ENCODE data around the gene NCK2. TPM values are rescaled to one million over a fixed set of nuclear protein-coding genes. Genes with fewer than 3 reads are reported as not detected.

NCK2 gene
- total RNA-seq, 4 donors from 2014 or later = 14.7 to 47.5 (median 29.3) TPM

- Histone ChIP-seq H3K27me3 (no peaks in the 10 kb centered on the region), H3K36me3 (no peaks in the 10 kb centered on the region), H3K4me3 (no peak overlapping the region), H3K4me1 (peaks cover 0 to 3% of the 10 kb centered on the region in 2 donors), H3K27ac (no peak overlapping the region), H3K9me3 (no peaks in the 10 kb centered on the region)
- DNase-seq = no peak
- TF ChIP-seq POLR2A (IDR thresholded peaks at IDR 0.05) = no peak
- TF ChIP-seq CTCF (IDR thresholded peaks at IDR 0.05) = no peak
- intact Hi-C loops (cut with DNase I; ENCODE audit: low total_unique reads) = loop anchor here (10.0 kb wide), 1 partner anchor 454 kb away; the partner anchor contains the start of gene UXS1
These were observed 3.5 kb upstream of the NCK2 start for GRCh38 chr2:105741174-105741573.

- no peak overlapping the region for H3K27ac ChIP-seq
- no peaks in the 10 kb centered on the region for H3K36me3 ChIP-seq
- H3K9me3 ChIP-seq = no peaks in the 10 kb centered on the region
- intact Hi-C loops (cut with DNase I; ENCODE audit: low total_unique reads) = loop anchor here (10.0 kb wide), 1 partner anchor 453 kb away; the partner anchor contains the start of gene UXS1
- TF ChIP-seq CTCF (IDR thresholded peaks at IDR 0.05) (no peak), POLR2A (IDR thresholded peaks at IDR 0.05) (no peak)
- peaks cover 0 to 8% of the 10 kb centered on the region in 2 donors for H3K4me1 ChIP-seq
- DNase-seq = no peak
- no peak overlapping the region for H3K4me3 ChIP-seq
- H3K27me3 ChIP-seq = no peaks in the 10 kb centered on the region
These were observed 3.1 kb upstream of the NCK2 start for GRCh38 chr2:105741617-105742016.

GRCh38 chr2:105744091-105744908 is 412 bp upstream of the NCK2 start:
- DNase-seq = peak; percentile 43 to 52
- no peaks in the 10 kb centered on the region for H3K36me3 ChIP-seq
- H3K4me1 ChIP-seq = peaks cover 0 to 8% of the 10 kb centered on the region in 2 donors
- H3K4me3 ChIP-seq = peak overlapping the region; percentile 60 to 78
- no peaks in the 10 kb centered on the region for H3K9me3 ChIP-seq
- TF ChIP-seq POLR2A (IDR thresholded peaks at IDR 0.05) = peak; percentile 18 to 52
- no peak for TF ChIP-seq CTCF (IDR thresholded peaks at IDR 0.05)
- intact Hi-C loops (cut with DNase I; ENCODE audit: low total_unique reads) = loop anchor here (10.0 kb wide), 1 partner anchor 451 kb away; the partner anchor contains the start of gene UXS1
- no peaks in the 10 kb centered on the region for H3K27me3 ChIP-seq
- H3K27ac ChIP-seq = peak overlapping the region; percentile 92 to 94

GRCh38 chr2:105746177-105747080 is 1.7 kb downstream of the NCK2 start:
- DNase-seq = peak; percentile 27 to 39
- peak overlapping the region in 1 of 2 donors; percentile 94 for H3K27ac ChIP-seq
- peak overlapping the region; percentile 65 to 95 for H3K4me3 ChIP-seq
- peaks cover 0 to 8% of the 10 kb centered on the region in 2 donors for H3K4me1 ChIP-seq
- intact Hi-C loops (cut with DNase I; ENCODE audit: low total_unique reads) = loop anchor here (10.0 kb wide), 1 partner anchor 448 kb away; the partner anchor contains the start of gene UXS1
- no peaks in the 10 kb centered on the region for H3K36me3 ChIP-seq
- no peaks in the 10 kb centered on the region for H3K9me3 ChIP-seq
- TF ChIP-seq POLR2A (IDR thresholded peaks at IDR 0.05) = no peak
- TF ChIP-seq CTCF (IDR thresholded peaks at IDR 0.05) = no peak
- no peaks in the 10 kb centered on the region for H3K27me3 ChIP-seq
